C4-2B (cell line): Measurements from ENCODE around the gene LARGE1.

Experiments used
- ZFX ChIP-seq: fragments of 450-650 bp; IDR thresholded peaks from 2 replicates; pipeline ENCODE4 v1.6.1; 2017
- TF ChIP-seq, protein P1 (sequence below): fragments of 450-650 bp; conservative IDR thresholded peaks from 2 replicates; pipeline ENCODE4 v1.5.1; 2017; ENCODE audit warnings: mild to moderate bottlenecking

DNA sequence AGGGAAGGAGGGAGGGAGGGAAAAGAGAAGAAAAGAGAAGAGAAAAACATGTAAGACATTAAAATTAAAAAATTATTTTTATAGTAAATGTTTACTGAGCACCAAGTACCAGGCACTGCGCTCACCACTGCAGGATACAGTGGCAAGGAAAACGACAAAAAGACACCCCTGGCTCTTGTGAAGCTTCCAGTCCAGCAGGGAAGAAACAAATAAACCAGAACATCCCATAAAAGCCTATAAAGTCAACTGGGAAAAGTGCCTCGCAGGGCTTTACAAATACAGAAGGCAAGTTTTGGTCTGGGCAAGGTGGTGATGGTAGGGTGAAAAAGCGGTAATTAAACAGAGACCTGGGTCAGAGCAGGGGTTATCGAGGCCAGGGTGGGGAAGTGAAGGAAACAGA, 33.6 kb downstream of the LARGE1 start:
- TF ChIP-seq, protein P1, sequence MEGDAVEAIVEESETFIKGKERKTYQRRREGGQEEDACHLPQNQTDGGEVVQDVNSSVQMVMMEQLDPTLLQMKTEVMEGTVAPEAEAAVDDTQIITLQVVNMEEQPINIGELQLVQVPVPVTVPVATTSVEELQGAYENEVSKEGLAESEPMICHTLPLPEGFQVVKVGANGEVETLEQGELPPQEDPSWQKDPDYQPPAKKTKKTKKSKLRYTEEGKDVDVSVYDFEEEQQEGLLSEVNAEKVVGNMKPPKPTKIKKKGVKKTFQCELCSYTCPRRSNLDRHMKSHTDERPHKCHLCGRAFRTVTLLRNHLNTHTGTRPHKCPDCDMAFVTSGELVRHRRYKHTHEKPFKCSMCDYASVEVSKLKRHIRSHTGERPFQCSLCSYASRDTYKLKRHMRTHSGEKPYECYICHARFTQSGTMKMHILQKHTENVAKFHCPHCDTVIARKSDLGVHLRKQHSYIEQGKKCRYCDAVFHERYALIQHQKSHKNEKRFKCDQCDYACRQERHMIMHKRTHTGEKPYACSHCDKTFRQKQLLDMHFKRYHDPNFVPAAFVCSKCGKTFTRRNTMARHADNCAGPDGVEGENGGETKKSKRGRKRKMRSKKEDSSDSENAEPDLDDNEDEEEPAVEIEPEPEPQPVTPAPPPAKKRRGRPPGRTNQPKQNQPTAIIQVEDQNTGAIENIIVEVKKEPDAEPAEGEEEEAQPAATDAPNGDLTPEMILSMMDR: no peak
- no peak for TF ChIP-seq ZFX
